GM04503 (cell line): ENCODE measurements around the gene LRRC56.

ENCODE experiments used
- DNase-seq: peaks from one replicate; pipeline ENCODE4 v3.0.0-alpha.2; 2012; ENCODE audit warnings: low read depth

The LRRC56 gene

GRCh38 chr11:540583-541432 lies 3.5 kb downstream of the LRRC56 start:
- DNase-seq, result no peak

GRCh38 chr11:541433-541885 lies 4.1 kb downstream of the LRRC56 start:
- no peak for DNase-seq

- no peak for DNase-seq
Observed at GRCh38 chr11:544817-545166, 7.5 kb downstream of the LRRC56 start.

- no peak for DNase-seq
Observed at GRCh38 chr11:545171-545570, 7.8 kb downstream of the LRRC56 start.

GRCh38 chr11:548700-549603 lies 11.6 kb downstream of the LRRC56 start:
- DNase-seq, result no peak

GRCh38 chr11:550021-550745 lies 12.9 kb downstream of the LRRC56 start:
- DNase-seq, result no peak

GRCh38 chr11:550746-551085 lies 13.4 kb downstream of the LRRC56 start:
- no peak for DNase-seq

- DNase-seq, result no peak
Observed at GRCh38 chr11:551131-551530, 13.8 kb downstream of the LRRC56 start.

GRCh38 chr11:551596-551995 lies 14.3 kb downstream of the LRRC56 start:
- DNase-seq, result no peak

GRCh38 chr11:553083-553987 lies 16.0 kb downstream of the LRRC56 start:
- no peak for DNase-seq

- DNase-seq, result no peak
Observed at GRCh38 chr11:553988-554340, 16.6 kb downstream of the LRRC56 start.

GRCh38 chr11:554428-555226 lies 17.3 kb downstream of the LRRC56 start:
- DNase-seq, result no peak

GRCh38 chr11:555227-555779 lies 18.0 kb downstream of the LRRC56 start:
- DNase-seq, result no peak

- no peak for DNase-seq
Observed at GRCh38 chr11:555780-556661, 18.7 kb downstream of the LRRC56 start.

GRCh38 chr11:556662-557256 lies 19.4 kb downstream of the LRRC56 start:
- DNase-seq, result no peak

- DNase-seq, result no peak
Observed at GRCh38 chr11:557328-558132, 20.2 kb downstream of the LRRC56 start.

- no peak for DNase-seq
Observed at GRCh38 chr11:558503-558902, 21.2 kb downstream of the LRRC56 start.

GRCh38 chr11:559020-559620 lies 21.8 kb downstream of the LRRC56 start:
- DNase-seq, result no peak
